Activated T-cell treated with anti-CD3 and anti-CD28 coated beads, Interleukin-2, amount 50 U/mL, for 4 hours (primary cell): Measurements from ENCODE around the gene CST4. TPM values are rescaled to one million over a fixed set of nuclear protein-coding genes. Genes with fewer than 3 reads are reported as not detected.

Experiments used
- ATAC-seq, 2 donors: fragments of 200-7000 bp; cut with Tn5 transposase; one replicate each; pipeline ENCODE4 v1.10.0; 2021
- DNase-seq: peaks from one replicate; pipeline ENCODE4 v3.0.0-alpha.2; 2020
- H3K27me3 Mint-ChIP-seq: one replicate; pipeline ENCODE4 v1.8.0; 2021; ENCODE audit warnings: low read depth, mixed read lengths
- H3K36me3 Mint-ChIP-seq: one replicate; pipeline ENCODE4 v1.8.0; 2022; ENCODE audit warnings: mixed read lengths; ENCODE audit not compliant: insufficient read depth
- H3K4me1 Mint-ChIP-seq: one replicate; pipeline ENCODE4 v1.8.0; 2021; ENCODE audit warnings: low read depth, mixed read lengths
- H3K4me3 Mint-ChIP-seq: one replicate; pipeline ENCODE4 v1.8.0; 2021; ENCODE audit warnings: mild to moderate bottlenecking, moderate library complexity, mixed read lengths
- H3K9me3 Mint-ChIP-seq: one replicate; pipeline ENCODE4 v1.8.0; 2021; ENCODE audit warnings: mixed read lengths
- total RNA-seq, 3 donors: library from RNA; stranded (reverse); gene quantifications; one replicate each; pipeline ENCODE4 v1.2.1, GENCODE V29; 2021

The CST4 gene
- total RNA-seq, 3 donors from 2014 or later = not detected

- ATAC-seq = no peak
- no peaks in the 10 kb centered on the region for H3K36me3 Mint-ChIP-seq
- H3K27me3 Mint-ChIP-seq = peaks cover 2% of the 10 kb centered on the region
- H3K9me3 Mint-ChIP-seq = no peaks in the 10 kb centered on the region
- H3K4me3 Mint-ChIP-seq = no peak overlapping the region
- H3K4me1 Mint-ChIP-seq = no peaks in the 10 kb centered on the region
- DNase-seq = no peak
These were observed 38.9 kb downstream of the CST4 start for GRCh38 chr20:23649830-23650417.

GRCh38 chr20:23649242-23649641 lies 39.6 kb downstream of the CST4 start:
- no peaks in the 10 kb centered on the region for H3K36me3 Mint-ChIP-seq
- H3K4me1 Mint-ChIP-seq = no peaks in the 10 kb centered on the region

GRCh38 chr20:23647346-23647745 lies 41.5 kb downstream of the CST4 start:
- H3K36me3 Mint-ChIP-seq = no peaks in the 10 kb centered on the region
- H3K4me1 Mint-ChIP-seq = peaks cover 2% of the 10 kb centered on the region
- no peaks in the 10 kb centered on the region for H3K9me3 Mint-ChIP-seq
- DNase-seq (no peak), ATAC-seq (no peak)
- H3K4me3 Mint-ChIP-seq = no peak overlapping the region
- peaks cover 2% of the 10 kb centered on the region for H3K27me3 Mint-ChIP-seq

More at GRCh38 chr20:23649242-23649641, 39.6 kb downstream of the CST4 start:
- DNase-seq (no peak), ATAC-seq (no peak)
- Mint-ChIP-seq H3K27me3 (peaks cover 2% of the 10 kb centered on the region), H3K4me3 (no peak overlapping the region), H3K9me3 (no peaks in the 10 kb centered on the region)

- no peak for ATAC-seq
- no peak for DNase-seq
- peaks cover 2% of the 10 kb centered on the region for H3K4me1 Mint-ChIP-seq
- no peak overlapping the region for H3K4me3 Mint-ChIP-seq
- H3K36me3 Mint-ChIP-seq = no peaks in the 10 kb centered on the region
- no peaks in the 10 kb centered on the region for H3K9me3 Mint-ChIP-seq
- peaks cover 2% of the 10 kb centered on the region for H3K27me3 Mint-ChIP-seq
These were observed 42.5 kb downstream of the CST4 start for GRCh38 chr20:23646106-23646873.

- peaks cover 3% of the 10 kb centered on the region for H3K27me3 Mint-ChIP-seq
- DNase-seq (no peak), ATAC-seq (no peak)
- no peak overlapping the region for H3K4me3 Mint-ChIP-seq
- H3K36me3 Mint-ChIP-seq = no peaks in the 10 kb centered on the region
- peaks cover 2% of the 10 kb centered on the region for H3K4me1 Mint-ChIP-seq
- no peaks in the 10 kb centered on the region for H3K9me3 Mint-ChIP-seq
These were observed 43.3 kb downstream of the CST4 start for GRCh38 chr20:23645575-23645974.

GRCh38 chr20:23644164-23644563 lies 44.7 kb downstream of the CST4 start:
- no peak overlapping the region for H3K4me3 Mint-ChIP-seq
- H3K27me3 Mint-ChIP-seq = peaks cover 9% of the 10 kb centered on the region
- ATAC-seq = no peak
- H3K9me3 Mint-ChIP-seq = no peaks in the 10 kb centered on the region
- peaks cover 2% of the 10 kb centered on the region for H3K4me1 Mint-ChIP-seq
- DNase-seq = no peak
- H3K36me3 Mint-ChIP-seq = no peaks in the 10 kb centered on the region

- no peak for ATAC-seq
- Mint-ChIP-seq H3K27me3 (peaks cover 12% of the 10 kb centered on the region), H3K36me3 (no peaks in the 10 kb centered on the region), H3K9me3 (no peaks in the 10 kb centered on the region), H3K4me1 (peaks cover 2% of the 10 kb centered on the region), H3K4me3 (no peak overlapping the region)
- DNase-seq = no peak
These were observed 45.2 kb downstream of the CST4 start for GRCh38 chr20:23643659-23644058.

GRCh38 chr20:23641936-23642751 lies 46.7 kb downstream of the CST4 start:
- Mint-ChIP-seq H3K4me3 (no peak overlapping the region), H3K9me3 (no peaks in the 10 kb centered on the region), H3K36me3 (no peaks in the 10 kb centered on the region), H3K4me1 (peaks cover 2% of the 10 kb centered on the region), H3K27me3 (peaks cover 14% of the 10 kb centered on the region)
- ATAC-seq (no peak), DNase-seq (no peak)

GRCh38 chr20:23640671-23641667 lies 47.9 kb downstream of the CST4 start:
- Mint-ChIP-seq H3K9me3 (no peaks in the 10 kb centered on the region), H3K4me1 (peaks cover 5% of the 10 kb centered on the region), H3K4me3 (no peak overlapping the region), H3K36me3 (no peaks in the 10 kb centered on the region), H3K27me3 (peaks cover 25% of the 10 kb centered on the region)
- ATAC-seq (no peak), DNase-seq (no peak)

GRCh38 chr20:23640018-23640601 lies 48.7 kb downstream of the CST4 start:
- peaks cover 25% of the 10 kb centered on the region for H3K27me3 Mint-ChIP-seq
- no peaks in the 10 kb centered on the region for H3K36me3 Mint-ChIP-seq
- ATAC-seq (no peak), DNase-seq (no peak)
- H3K9me3 Mint-ChIP-seq = no peaks in the 10 kb centered on the region
- no peak overlapping the region for H3K4me3 Mint-ChIP-seq
- H3K4me1 Mint-ChIP-seq = peaks cover 5% of the 10 kb centered on the region

GRCh38 chr20:23639490-23639958 lies 49.3 kb downstream of the CST4 start:
- no peaks in the 10 kb centered on the region for H3K9me3 Mint-ChIP-seq
- H3K4me1 Mint-ChIP-seq = peaks cover 5% of the 10 kb centered on the region
- no peak overlapping the region for H3K4me3 Mint-ChIP-seq
- DNase-seq (no peak), ATAC-seq (no peak)
- no peaks in the 10 kb centered on the region for H3K36me3 Mint-ChIP-seq
- H3K27me3 Mint-ChIP-seq = peaks cover 25% of the 10 kb centered on the region

GRCh38 chr20:23638309-23638708 lies 50.5 kb downstream of the CST4 start:
- no peaks in the 10 kb centered on the region for H3K36me3 Mint-ChIP-seq
- H3K27me3 Mint-ChIP-seq = peaks cover 25% of the 10 kb centered on the region
- no peak for DNase-seq
- no peaks in the 10 kb centered on the region for H3K9me3 Mint-ChIP-seq
- H3K4me1 Mint-ChIP-seq = peaks cover 3% of the 10 kb centered on the region
- no peak for ATAC-seq
- H3K4me3 Mint-ChIP-seq = no peak overlapping the region
